HG03064 (cell line): Measurements from ENCODE around the gene EGFLAM.

ENCODE experiments used
- ATAC-seq: cut with Tn5 transposase; IDR thresholded peaks from one replicate; pipeline ENCODE4 v1.9.1; 2021; ENCODE audit warnings: low read depth; ENCODE audit not compliant: unreplicated experiment

The EGFLAM gene

DNA sequence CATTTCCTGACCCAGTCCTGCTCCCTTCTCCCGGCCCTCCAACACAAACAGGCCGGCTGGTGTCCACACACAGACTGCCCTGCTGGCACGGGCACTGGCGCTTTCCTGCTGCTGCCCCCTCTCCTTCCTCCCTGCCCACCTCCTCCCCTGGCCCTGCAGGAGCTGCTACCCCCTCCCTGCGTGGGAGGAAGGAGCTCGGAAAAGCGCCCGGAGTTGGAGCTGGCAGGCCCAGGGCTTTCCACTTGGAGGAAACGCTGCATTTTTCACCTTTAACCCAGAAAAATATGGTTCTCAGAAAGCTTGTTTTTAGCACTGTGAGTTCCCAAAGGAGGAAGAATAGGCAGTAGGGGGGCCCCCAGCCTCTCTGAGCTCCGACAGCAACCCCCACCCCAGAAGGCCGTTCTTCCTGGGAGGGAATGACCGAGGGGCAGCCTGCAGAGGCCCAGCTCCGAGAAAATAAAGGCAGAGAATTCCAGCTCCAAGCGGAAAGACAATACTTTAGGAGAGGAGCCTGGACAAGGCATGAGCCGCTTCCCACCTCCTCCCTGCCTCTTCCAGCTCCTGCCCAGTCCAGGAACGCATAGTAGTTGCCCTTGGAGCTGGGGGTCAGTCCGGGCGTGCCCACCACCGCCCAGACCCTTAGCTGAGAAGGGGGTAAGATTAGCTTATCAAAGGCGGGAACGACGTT, 209.1 kb downstream of the EGFLAM start:
- no peak for ATAC-seq

DNA sequence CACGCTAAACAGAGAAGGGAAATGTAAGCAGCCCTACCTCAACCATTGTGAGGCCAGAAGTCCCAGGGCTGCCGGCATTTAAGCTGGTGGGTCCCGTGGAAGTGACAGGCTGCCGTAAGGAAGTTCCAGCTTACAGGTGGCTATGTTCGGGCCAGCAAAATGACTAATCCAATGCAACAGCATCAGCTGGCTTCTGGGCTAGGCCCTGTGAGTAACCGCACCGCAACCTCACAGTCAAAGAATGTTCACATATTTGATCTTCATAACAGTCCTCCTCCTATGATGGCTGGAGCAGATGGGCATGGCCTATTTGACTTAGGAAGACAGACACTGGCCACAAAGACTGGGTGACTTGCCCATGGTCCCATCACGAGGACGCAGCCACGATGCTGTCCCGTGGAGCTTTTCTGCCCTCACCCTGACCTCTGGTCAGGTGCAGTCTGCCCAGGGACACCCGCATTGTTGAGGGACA, 209.9 kb downstream of the EGFLAM start:
- ATAC-seq, result no peak

DNA sequence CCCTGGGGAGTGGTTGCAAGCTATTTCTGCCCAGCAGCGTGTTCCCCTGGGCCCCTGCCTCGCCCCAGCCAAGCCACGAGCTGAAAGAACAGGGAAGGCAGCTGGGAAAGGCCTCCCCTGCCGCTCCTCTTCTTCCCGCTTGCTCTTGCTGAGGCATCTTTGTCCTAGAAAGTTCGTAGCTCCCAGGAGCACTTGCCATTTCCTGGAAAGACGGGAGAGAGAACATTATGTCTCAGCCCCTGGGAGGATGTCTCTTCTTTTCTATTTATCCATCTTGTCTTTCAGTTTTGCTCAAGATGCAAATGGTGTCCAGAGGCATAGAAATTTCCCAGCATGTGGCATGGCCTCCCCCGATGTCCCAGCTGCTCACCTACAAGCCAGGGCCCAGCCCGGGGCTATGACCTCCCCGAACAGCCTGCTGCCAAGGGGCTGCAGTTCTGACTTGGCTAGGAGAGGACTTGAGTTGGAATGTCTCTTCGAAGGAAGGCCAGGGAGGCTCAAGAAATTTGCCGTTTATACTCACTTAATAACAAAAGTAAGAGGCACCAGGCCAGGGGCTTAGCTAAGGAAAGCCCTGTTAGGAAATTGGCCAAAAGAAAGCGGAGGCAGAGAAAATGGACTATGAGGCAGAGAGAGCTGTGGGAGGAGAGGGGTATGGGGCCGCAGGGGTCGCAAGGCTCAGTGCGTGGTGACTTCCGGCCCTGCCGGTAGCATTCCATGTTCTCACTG, 210.8 kb downstream of the EGFLAM start:
- no peak for ATAC-seq

GRCh38 chr5:38469707-38470267, 211.4 kb downstream of the EGFLAM start:
- no peak for ATAC-seq

- ATAC-seq, result no peak
Measured at GRCh38 chr5:38471709-38472108, 213.3 kb downstream of the EGFLAM start.

GRCh38 chr5:38472541-38472940, 214.2 kb downstream of the EGFLAM start:
- no peak for ATAC-seq

DNA sequence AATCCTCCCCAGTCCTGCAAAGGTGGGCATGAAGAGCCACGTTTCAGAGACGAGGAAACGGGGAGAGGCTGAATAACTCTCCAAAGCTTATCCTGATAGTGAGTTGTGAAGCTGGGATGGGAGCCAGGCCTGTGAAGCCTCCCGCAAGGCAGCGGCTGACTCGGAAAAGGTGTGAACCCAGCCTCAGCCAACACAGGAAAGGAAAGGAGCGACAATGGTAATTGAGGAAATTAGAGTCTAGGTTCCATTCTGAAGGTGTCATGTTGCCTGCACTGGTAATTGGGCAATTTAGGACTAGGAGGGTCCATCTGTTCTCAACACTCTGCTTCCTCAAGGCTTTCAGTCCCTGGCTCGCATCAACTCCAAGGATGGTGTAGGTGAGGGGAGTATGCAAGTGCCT, 214.6 kb downstream of the EGFLAM start:
- no peak for ATAC-seq

GRCh38 chr5:38478166-38478565, 219.8 kb downstream of the EGFLAM start:
- no peak for ATAC-seq

DNA sequence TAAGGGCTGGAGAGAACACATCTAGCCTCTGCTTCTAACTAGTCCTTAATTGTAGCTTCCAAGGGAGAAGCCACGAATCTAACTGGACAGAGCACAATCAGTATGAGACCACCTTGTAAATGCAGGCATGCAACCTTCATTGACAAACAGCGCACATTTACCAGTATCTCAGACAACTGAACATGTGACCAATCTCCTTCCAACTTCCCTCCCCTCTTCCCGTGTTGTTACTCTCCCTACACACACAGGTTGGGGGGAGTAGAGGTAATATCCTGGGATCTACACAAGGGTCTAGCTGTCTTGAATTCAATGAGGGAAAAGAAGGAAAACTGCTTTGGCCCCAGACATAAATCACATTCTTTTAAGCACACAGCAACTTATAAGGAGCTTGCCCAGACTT, 220.5 kb downstream of the EGFLAM start:
- no peak for ATAC-seq

DNA sequence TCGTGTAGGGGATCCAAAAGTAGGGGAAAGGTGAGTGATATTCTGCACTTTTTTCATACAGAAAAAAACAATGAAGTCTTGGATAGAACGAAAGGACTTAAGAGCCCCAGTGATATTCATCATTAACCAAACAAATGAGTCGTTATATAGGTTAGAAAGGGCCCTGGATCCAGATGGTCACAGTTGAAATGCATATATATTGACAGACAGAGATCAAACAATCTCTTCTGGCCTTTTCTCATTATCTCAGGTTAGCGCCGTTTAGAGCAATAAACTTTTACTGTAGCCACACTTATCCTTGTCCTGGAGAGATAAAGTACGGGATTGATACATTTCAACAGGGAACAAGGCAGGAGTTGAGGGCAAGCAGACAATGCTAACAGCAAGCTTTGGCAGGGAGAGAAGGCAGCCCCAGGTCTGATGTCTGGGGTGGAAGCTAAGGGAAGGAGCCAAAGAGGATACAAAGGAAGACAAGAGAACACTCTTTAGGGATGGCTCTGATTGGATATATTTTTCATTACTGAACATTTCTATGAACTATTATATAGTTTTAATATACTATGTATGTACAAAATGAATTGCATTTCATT, 221.1 kb downstream of the EGFLAM start:
- ATAC-seq, result no peak

- no peak for ATAC-seq
Measured at GRCh38 chr5:38483805-38484398, 225.5 kb downstream of the EGFLAM start.

DNA sequence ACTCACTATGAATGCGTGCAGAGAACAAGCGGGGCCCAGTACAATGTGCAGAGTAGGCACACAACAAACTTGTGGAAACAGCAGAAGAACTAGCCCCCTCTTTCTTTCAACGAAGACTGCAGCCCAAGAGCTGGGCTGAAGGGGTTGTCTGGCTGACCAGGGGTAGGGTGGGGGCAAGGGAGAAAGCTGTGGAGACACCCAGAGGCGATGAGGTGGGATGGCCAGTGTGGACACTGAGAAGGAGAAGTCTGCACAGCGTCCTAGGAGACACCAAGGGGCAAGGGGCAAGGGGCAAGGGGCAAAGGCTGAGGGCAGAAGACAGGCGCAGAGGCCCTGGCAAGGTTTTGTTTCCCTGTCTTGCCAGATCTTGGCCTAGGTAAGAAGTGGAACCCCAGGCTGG, 235.8 kb downstream of the EGFLAM start:
- ATAC-seq, result no peak

GRCh38 chr5:38494763-38495162, 236.4 kb downstream of the EGFLAM start:
- no peak for ATAC-seq

- no peak for ATAC-seq
Measured at GRCh38 chr5:38497946-38498345, 239.6 kb downstream of the EGFLAM start.

GRCh38 chr5:38500573-38501260, 242.4 kb downstream of the EGFLAM start:
- no peak for ATAC-seq

DNA sequence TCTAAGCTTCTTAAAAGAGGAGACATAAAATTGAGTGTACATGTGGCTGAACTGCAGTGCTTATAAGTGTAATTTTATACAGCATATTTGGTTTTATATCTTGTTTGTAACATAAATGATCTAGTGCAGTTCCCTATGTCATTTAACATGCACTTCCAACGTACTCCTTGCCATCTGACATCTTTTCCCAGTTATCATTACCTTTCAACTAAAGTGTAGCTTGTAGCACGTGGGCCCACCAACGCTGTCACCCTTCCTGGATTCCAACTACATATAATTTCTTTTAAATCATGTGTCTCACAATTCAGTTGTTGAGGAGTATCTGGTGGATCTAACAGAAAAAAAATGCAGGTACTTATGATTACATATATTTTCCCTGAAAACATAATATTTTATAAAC, 247.9 kb downstream of the EGFLAM start:
- ATAC-seq, result no peak

DNA sequence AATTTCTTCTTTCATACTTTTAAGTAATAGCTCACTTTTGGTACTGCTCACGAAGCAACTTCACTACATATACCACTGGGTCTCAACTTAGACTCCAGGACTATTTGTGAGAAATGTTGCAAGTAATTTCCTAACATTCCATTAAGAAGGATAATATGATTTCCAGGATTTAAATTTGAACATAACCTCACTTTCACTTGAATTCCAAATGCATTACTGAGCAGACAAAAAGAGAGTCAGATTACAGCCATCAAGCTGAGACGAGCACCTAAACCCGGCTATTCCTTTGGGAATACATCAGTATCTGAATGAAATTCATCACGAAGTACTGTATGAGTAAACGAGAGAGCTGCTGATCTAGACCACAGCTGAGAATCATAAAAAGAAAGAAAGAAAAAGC, 250.8 kb downstream of the EGFLAM start:
- ATAC-seq, result no peak
